A549 (cell line): ENCODE data around the gene TMPRSS6.

Experiments
- BCL3 ChIP-seq: fragments of >200 bp; sonication (Bioruptor Twin); formaldehyde crosslinking; IDR thresholded peaks from 3 replicates; pipeline ENCODE4 v1.6.1; 2016
- CHD4 ChIP-seq: fragments of 200-600 bp; sonication (generic); IDR thresholded peaks from 2 replicates; pipeline ENCODE4 v1.6.1; 2016; ENCODE audit warnings: antibody characterized with exemption, mild to moderate bottlenecking, borderline replicate concordance
- CTCF ChIP-seq: fragments of >200 bp; sonication (Bioruptor Twin); formaldehyde crosslinking; IDR thresholded peaks from 3 replicates; pipeline ENCODE4 v1.5.1; 2016
- HOXA7 ChIP-seq: fragments of 250-450 bp; sonication (Bioruptor Pico); IDR thresholded peaks from 2 replicates; pipeline ENCODE4 v1.5.0; 2020; ENCODE audit warnings: mild to moderate bottlenecking, moderate library complexity
- MAFK ChIP-seq: fragments of 450-650 bp; IDR thresholded peaks from 2 replicates; pipeline ENCODE4 v1.6.1; 2014; ENCODE audit not compliant: partially characterized antibody
- POLR2A ChIP-seq: IDR thresholded peaks from 2 replicates; pipeline ENCODE4 v1.6.1; 2012; ENCODE audit warnings: mild to moderate bottlenecking, low read length
- TP53 ChIP-seq: fragments of 250-450 bp; sonication (Bioruptor Pico); IDR thresholded peaks from 2 replicates; pipeline ENCODE4 v1.5.0; 2021; ENCODE audit warnings: mild to moderate bottlenecking, moderate library complexity

- no peak for TF ChIP-seq POLR2A
- TF ChIP-seq MAFK = no peak
- no peak for TF ChIP-seq CTCF
- TF ChIP-seq HOXA7 (CRISPR knock-in tag) = no peak
- no peak for TF ChIP-seq CHD4
- no peak for TF ChIP-seq TP53
- TF ChIP-seq BCL3 = no peak
Measured at GRCh38 chr22:37129866-37130441, 20.4 kb upstream of the TMPRSS6 start.
